HepG2 (cell line): ENCODE data around the gene CRAT. TPM values are rescaled to one million over a fixed set of nuclear protein-coding genes. Genes with fewer than 3 reads are reported as not detected.

Experiments
- ATAC-seq: fragments of 200-7000 bp; cut with Tn5 transposase; 3 replicates; pipeline ENCODE4 v1.9.1; 2020; ENCODE audit warnings: mild to moderate bottlenecking, moderate library complexity
- BruUV-seq: library from RNA; stranded (reverse); fragments of 400-500 nt; replicated peaks from 2 replicates; lab custom pipeline; 2021; lab: Mats Ljungman, UMichigan
- CTCF ChIA-PET: fragments of 300-600 bp; formaldehyde crosslinking; extraction: SDS; loops from one replicate; lab custom pipeline; 2021; ENCODE audit warnings: low total read pairs, inconsistent platforms, low intra/inter-chr PET ratio; lab: Yijun Ruan, JAX
- POLR2A ChIA-PET: fragments of 350-600 bp; sonication (Branson Sonifier 250); formaldehyde crosslinking; loops from one replicate; lab custom pipeline; 2020; ENCODE audit warnings: antibody characterized with exemption, inconsistent platforms; lab: Yijun Ruan, JAX
- DNase-seq: peaks from one replicate; pipeline ENCODE4 v3.0.0-alpha.2; 2015; ENCODE audit warnings: low spot score
- FAIRE-seq: peaks from 3 replicates; lab custom pipeline; 2011; peaks lifted over from hg19 to GRCh38; lab: Jason Lieb, UNC
- H2AFZ ChIP-seq: one replicate; pipeline ENCODE4 v1.6.1; 2011; ENCODE audit warnings: low read length, inconsistent platforms
- H3K27ac ChIP-seq: fragments of 300-600 bp; 3 replicates; pipeline ENCODE4 v1.8.0; 2011; ENCODE audit warnings: mixed run types, mild to moderate bottlenecking, mixed read lengths, low read length, inconsistent platforms; ENCODE audit not compliant: insufficient read depth; ENCODE audit errors: extremely low read length
- H3K27me3 ChIP-seq, 2 experiments: fragments of 200-600 bp in 1 of 2; 2 replicates in 1 of 2; 3 replicates in 1 of 2; pipeline versions ENCODE4 v1.6.0 to v1.8.0; 2011; ENCODE audit warnings: low read length in 2 of 2, mild to moderate bottlenecking in 2 of 2, moderate library complexity in 2 of 2, inconsistent platforms in 1 of 2; ENCODE audit not compliant: insufficient read depth in 2 of 2, control insufficient read depth in 1 of 2
- H3K36me3 ChIP-seq, 2 experiments: fragments of 200-600 bp in 1 of 2; replicated peaks in 1 of 2; 2 replicates in 1 of 2; 3 replicates in 1 of 2; pipeline versions ENCODE4 v1.5.1 to v1.8.0; 2011; ENCODE audit warnings: low read length in 2 of 2, inconsistent platforms in 1 of 2; ENCODE audit not compliant: insufficient read depth in 2 of 2, control insufficient read depth in 1 of 2
- H3K4me1 ChIP-seq: 2 replicates; pipeline ENCODE4 v1.5.1; 2012; ENCODE audit warnings: low read length, inconsistent platforms; ENCODE audit not compliant: insufficient read depth
- H3K4me2 ChIP-seq: 2 replicates; pipeline ENCODE4 v1.6.0; 2011; ENCODE audit warnings: low read depth, low read length, inconsistent platforms
- H3K4me3 ChIP-seq, 3 experiments: fragments of 200-600 bp in 1 of 3; sonication (generic), shearing (Covaris generic) in 1 of 3; replicated peaks in 1 of 3; 2 replicates each; pipeline ENCODE4 v1.5.1; 2011 to 2016; ENCODE audit warnings: low read length in 3 of 3, inconsistent platforms in 2 of 3, low read depth in 2 of 3, mild to moderate bottlenecking in 2 of 3, control low read depth in 1 of 3, mixed read lengths in 1 of 3; ENCODE audit not compliant: insufficient read depth in 1 of 3
- H3K79me2 ChIP-seq: one replicate; pipeline ENCODE4 v1.6.1; 2011; ENCODE audit warnings: low read length, inconsistent platforms; ENCODE audit not compliant: insufficient read depth
- H3K9ac ChIP-seq: 2 replicates; pipeline ENCODE4 v1.6.0; 2011; ENCODE audit warnings: mild to moderate bottlenecking, low read depth, low read length, inconsistent platforms; ENCODE audit not compliant: insufficient read depth
- H3K9me3 ChIP-seq: 2 replicates; pipeline ENCODE4 v1.5.1; 2012; ENCODE audit warnings: mild to moderate bottlenecking, low read length
- H4K20me1 ChIP-seq: 2 replicates; pipeline ENCODE4 v1.6.0; 2011; ENCODE audit warnings: inconsistent platforms, mild to moderate bottlenecking, low read length, moderate library complexity; ENCODE audit not compliant: insufficient read depth
- HOXA7 ChIP-seq: sonication (generic); formaldehyde crosslinking; IDR thresholded peaks from 2 replicates; pipeline ENCODE4 v1.8.1; 2022; ENCODE audit warnings: mild to moderate bottlenecking, missing genetic modification reagents, moderate library complexity
- IRX3 ChIP-seq: sonication (generic); formaldehyde crosslinking; IDR thresholded peaks from 2 replicates; pipeline ENCODE4 v1.8.1; 2023; ENCODE audit warnings: mild to moderate bottlenecking, low read depth, missing genetic modification reagents, borderline replicate concordance
- KDM5B ChIP-seq: sonication (generic); formaldehyde crosslinking; IDR thresholded peaks from 2 replicates; pipeline ENCODE4 v1.4.0; 2020; ENCODE audit warnings: missing genetic modification reagents, mild to moderate bottlenecking, borderline replicate concordance
- MLLT10 ChIP-seq: sonication (generic); formaldehyde crosslinking; IDR thresholded peaks from 2 replicates; pipeline ENCODE4 v1.4.0; 2020; ENCODE audit warnings: missing genetic modification reagents
- NCOA5 ChIP-seq: sonication (generic); formaldehyde crosslinking; IDR thresholded peaks from 2 replicates; pipeline ENCODE4 v1.4.0; 2020; ENCODE audit warnings: missing genetic modification reagents
- NFRKB ChIP-seq: fragments of 450-650 bp; IDR thresholded peaks from 2 replicates; pipeline ENCODE4 v1.6.1; 2017
- ONECUT2 ChIP-seq: sonication (generic); formaldehyde crosslinking; IDR thresholded peaks from 2 replicates; pipeline ENCODE4 v1.4.0; 2020; ENCODE audit warnings: missing genetic modification reagents
- POLR2AphosphoS5 ChIP-seq: IDR thresholded peaks from 2 replicates; pipeline ENCODE4 v1.6.1; 2012; ENCODE audit warnings: low read depth, low read length
- RFX1 ChIP-seq: fragments of 450-650 bp; IDR thresholded peaks from 2 replicates; pipeline ENCODE4 v1.6.1; 2017
- TBP ChIP-seq: sonication (generic); formaldehyde crosslinking; IDR thresholded peaks from 2 replicates; pipeline ENCODE4 v1.5.0; 2020; ENCODE audit warnings: missing genetic modification reagents
- THAP8 ChIP-seq: sonication (generic); formaldehyde crosslinking; IDR thresholded peaks from 2 replicates; pipeline ENCODE4 v1.5.1; 2020; ENCODE audit warnings: missing genetic modification reagents, mild to moderate bottlenecking, borderline replicate concordance
- YEATS2 ChIP-seq: sonication (generic); formaldehyde crosslinking; IDR thresholded peaks from 2 replicates; pipeline ENCODE4 v1.4.0; 2020; ENCODE audit warnings: missing genetic modification reagents, borderline replicate concordance
- ZBTB7A ChIP-seq: sonication (generic); formaldehyde crosslinking; IDR thresholded peaks from 2 replicates; pipeline ENCODE4 v1.8.0; 2022; ENCODE audit warnings: mild to moderate bottlenecking, missing genetic modification reagents
- ZFP37 ChIP-seq: sonication (generic); formaldehyde crosslinking; IDR thresholded peaks from 2 replicates; pipeline ENCODE4 v1.4.0; 2020; ENCODE audit warnings: missing genetic modification reagents, borderline replicate concordance
- WGBS: methylation state at CpG from one replicate; pipeline ENCODE4 v1.1.6; 2017; ENCODE audit warnings: low lambda C conversion rate; 5-methylcytosine and 5-hydroxymethylcytosine counted together
- in situ Hi-C: cut with HindIII; loops from 2 replicates; pipeline ENCODE4 v1.10.0; 2017; ENCODE audit warnings: low pct_unique_long_range_greater_than_20kb; ENCODE audit not compliant: extremely low pct_ligation_motif_present
- intact Hi-C: fragments of 100-400 bp; cut with micrococcal nuclease; formaldehyde crosslinking; loops from one replicate; pipeline ENCODE4 v1.10.0; 2022; ENCODE audit not compliant: unreplicated experiment
- polyA plus RNA-seq, 8 experiments: library from polyadenylated mRNA; depleted of rRNA in 3 of 8; stranded (reverse) in 7 of 8; unstranded in 1 of 8; fragments of >200 nt; fragmentation: Illumina TruSeq in 4 of 8; extraction: Trizol in 4 of 8; gene quantifications; 2 replicates each; pipeline versions ENCODE4 v1.2.1 to v1.2.3, GENCODE V29; 2011 to 2016; ENCODE audit warnings: low read depth in 4 of 8, missing spikeins in 1 of 8, mixed read lengths in 1 of 8; ENCODE audit not compliant: insufficient read depth in 1 of 8
- total RNA-seq, 5 experiments: library from RNA; depleted of rRNA; stranded (reverse); fragments of >200 nt; fragmentation: Illumina TruSeq; extraction: Trizol; gene quantifications; 2 replicates each; pipeline ENCODE4 v1.2.3, GENCODE V29; 2016; ENCODE audit warnings: low read depth in 1 of 5
- TF ChIP-seq, protein P1 (sequence below): IDR thresholded peaks from 2 replicates; pipeline ENCODE4 v1.6.1; 2012; ENCODE audit warnings: inconsistent platforms
- TF ChIP-seq, protein P2 (sequence below): sonication (generic); formaldehyde crosslinking; IDR thresholded peaks from 2 replicates; pipeline ENCODE4 v1.5.0; 2020; ENCODE audit warnings: mild to moderate bottlenecking, missing genetic modification reagents

Gene CRAT
- total and polyA plus RNA-seq, 2 of the 13 experiments (the other 11 are each of a cell fraction or from before 2014, with no cell fraction given): 26.1 to 26.6 TPM

- no peak for TF ChIP-seq MLLT10 (CRISPR knock-in tag)
- TF ChIP-seq ONECUT2 (CRISPR knock-in tag): no peak
- 0 out of 2 replicates have a peak, but pooled peaks have one; percentile 46 for TF ChIP-seq KDM5B
- TF ChIP-seq YEATS2 (CRISPR knock-in tag): peak; percentile 65; the same call in 1 of the 2 replicates
- no peak for TF ChIP-seq IRX3 (CRISPR knock-in tag)
These were observed 20.9 kb upstream of the CRAT start (continued) for GRCh38 chr9:129131300-129132145.

DNA sequence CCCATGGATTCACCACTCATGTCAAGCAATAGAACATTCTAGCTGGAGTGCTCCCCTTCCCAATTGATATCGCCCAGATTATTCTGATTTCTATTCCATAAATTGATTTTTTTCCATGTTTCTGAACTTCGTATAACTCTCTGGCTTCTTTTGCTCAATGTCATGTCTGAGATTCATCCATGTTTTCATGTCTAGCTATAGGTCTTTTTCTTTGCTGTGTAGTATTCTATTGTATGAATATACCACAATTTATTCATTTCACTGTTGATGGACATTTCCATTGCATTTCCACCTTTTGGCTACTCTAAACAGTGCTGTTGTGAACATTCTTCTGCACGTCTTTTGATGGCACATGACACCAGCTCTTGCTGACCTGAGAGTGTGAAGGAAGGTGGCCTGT lies 20.2 kb upstream of the CRAT start:
- POLR2A ChIA-PET: interaction anchor here (1.2 to 1.3 kb wide), 3 partner anchors 20 to 50 kb away, joined by 3 to 5 read pairs (median 4); partner anchors contain the start of genes CRAT, DOLPP1 and PTPA
- no peak overlapping the region for H3K9ac ChIP-seq
- FAIRE-seq: no peak
- H3K9me3 ChIP-seq: no peaks in the 10 kb centered on the region
- 81% methylated on average over 3 of the region's 3 CpGs for WGBS
- no peaks in the 10 kb centered on the region for H3K27me3 ChIP-seq
- TF ChIP-seq POLR2AphosphoS5 (no peak), HOXA7 (no peak), TBP (CRISPR knock-in tag) (no peak), NFRKB (no peak), NCOA5 (CRISPR knock-in tag) (no peak), THAP8 (CRISPR knock-in tag) (no peak), ZBTB7A (CRISPR knock-in tag) (no peak), ZFP37 (CRISPR knock-in tag) (no peak), RFX1 (no peak)
- TF ChIP-seq, protein P1, sequence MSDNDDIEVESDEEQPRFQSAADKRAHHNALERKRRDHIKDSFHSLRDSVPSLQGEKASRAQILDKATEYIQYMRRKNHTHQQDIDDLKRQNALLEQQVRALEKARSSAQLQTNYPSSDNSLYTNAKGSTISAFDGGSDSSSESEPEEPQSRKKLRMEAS: no peak
- TF ChIP-seq, protein P2, sequence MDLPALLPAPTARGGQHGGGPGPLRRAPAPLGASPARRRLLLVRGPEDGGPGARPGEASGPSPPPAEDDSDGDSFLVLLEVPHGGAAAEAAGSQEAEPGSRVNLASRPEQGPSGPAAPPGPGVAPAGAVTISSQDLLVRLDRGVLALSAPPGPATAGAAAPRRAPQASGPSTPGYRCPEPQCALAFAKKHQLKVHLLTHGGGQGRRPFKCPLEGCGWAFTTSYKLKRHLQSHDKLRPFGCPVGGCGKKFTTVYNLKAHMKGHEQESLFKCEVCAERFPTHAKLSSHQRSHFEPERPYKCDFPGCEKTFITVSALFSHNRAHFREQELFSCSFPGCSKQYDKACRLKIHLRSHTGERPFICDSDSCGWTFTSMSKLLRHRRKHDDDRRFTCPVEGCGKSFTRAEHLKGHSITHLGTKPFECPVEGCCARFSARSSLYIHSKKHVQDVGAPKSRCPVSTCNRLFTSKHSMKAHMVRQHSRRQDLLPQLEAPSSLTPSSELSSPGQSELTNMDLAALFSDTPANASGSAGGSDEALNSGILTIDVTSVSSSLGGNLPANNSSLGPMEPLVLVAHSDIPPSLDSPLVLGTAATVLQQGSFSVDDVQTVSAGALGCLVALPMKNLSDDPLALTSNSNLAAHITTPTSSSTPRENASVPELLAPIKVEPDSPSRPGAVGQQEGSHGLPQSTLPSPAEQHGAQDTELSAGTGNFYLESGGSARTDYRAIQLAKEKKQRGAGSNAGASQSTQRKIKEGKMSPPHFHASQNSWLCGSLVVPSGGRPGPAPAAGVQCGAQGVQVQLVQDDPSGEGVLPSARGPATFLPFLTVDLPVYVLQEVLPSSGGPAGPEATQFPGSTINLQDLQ (CRISPR knock-in tag): no peak
- TF ChIP-seq, all 625 proteins: peak for 0
- no peak overlapping the region for H3K4me2 ChIP-seq
- no peaks in the 10 kb centered on the region for H3K79me2 ChIP-seq
- H3K4me1 ChIP-seq: no peaks in the 10 kb centered on the region
- ATAC-seq (no peak), DNase-seq (no peak)
- no peak overlapping the region for H3K27ac ChIP-seq
- BruUV-seq: no TSS peak
- H4K20me1 ChIP-seq: no peaks in the 10 kb centered on the region
- peaks cover 17 to 77% of the 10 kb centered on the region in 2 experiments for H3K36me3 ChIP-seq
- CTCF ChIA-PET: interaction anchor here (0.8 to 1.3 kb wide), 2 partner anchors 480 to 493 kb away, joined by 3 to 4 read pairs; no protein-coding TSS in a partner anchor
- intact Hi-C loops: no loop called here
- in situ Hi-C loops: no loop called here
- no peak overlapping the region for H3K4me3 ChIP-seq
- H2AFZ ChIP-seq: no peak overlapping the region
